K562 (cell line): ENCODE results near the gene FNBP1. TPM values are rescaled to one million over a fixed set of nuclear protein-coding genes. Genes with fewer than 3 reads are reported as not detected.

Experiments
- BCL6 ChIP-seq: fragments of 250-450 bp; sonication (Bioruptor Pico); IDR thresholded peaks from 2 replicates; pipeline ENCODE4 v1.4.0; 2020
- DIDO1 ChIP-seq: fragments of 450-650 bp; IDR thresholded peaks from 2 replicates; pipeline ENCODE4 v1.6.1; 2016; ENCODE audit warnings: low read depth, missing biosample characterization, missing genetic modification characterization
- DNMT1 ChIP-seq: fragments of 450-650 bp; IDR thresholded peaks from 2 replicates; pipeline ENCODE4 v1.6.1; 2016; ENCODE audit warnings: antibody characterized with exemption, mild to moderate bottlenecking
- IRF2 ChIP-seq: sonication (generic); formaldehyde crosslinking; IDR thresholded peaks from 2 replicates; pipeline ENCODE4 v1.8.1; 2022; ENCODE audit warnings: mild to moderate bottlenecking, missing genetic modification reagents
- KLF1 ChIP-seq: fragments of 450-650 bp; IDR thresholded peaks from 2 replicates; pipeline ENCODE4 v1.6.1; 2016; ENCODE audit warnings: missing genetic modification characterization, missing compliant biosample characterization
- KLF10 ChIP-seq: fragments of 250-450 bp; sonication (Bioruptor Pico); IDR thresholded peaks from 2 replicates; pipeline ENCODE4 v1.6.1; 2021; ENCODE audit warnings: matching md5 sums
- MIER1 ChIP-seq: fragments of 450-650 bp; IDR thresholded peaks from 2 replicates; pipeline ENCODE4 v1.6.1; 2016; ENCODE audit warnings: antibody characterized with exemption, mild to moderate bottlenecking, low read depth
- NEUROD1 ChIP-seq: fragments of 150-350 bp; IDR thresholded peaks from 2 replicates; pipeline ENCODE4 v1.6.1; 2014; ENCODE audit warnings: borderline replicate concordance, low read length, low read depth; ENCODE audit not compliant: partially characterized antibody
- TEAD1 ChIP-seq, 2 experiments: fragments of 450-650 bp in 1 of 2; sonication (generic) in 1 of 2; formaldehyde crosslinking; IDR thresholded peaks; 2 replicates each; pipeline versions ENCODE4 v1.4.0 to v1.8.0; 2020 to 2022; ENCODE audit warnings: mild to moderate bottlenecking in 2 of 2, missing genetic modification reagents in 1 of 2
- ZFP30 ChIP-seq: fragments of 250-450 bp; sonication (Bioruptor Pico); IDR thresholded peaks from 2 replicates; pipeline ENCODE4 v1.8.0; 2022; ENCODE audit warnings: moderate library complexity, mild to moderate bottlenecking, inconsistent platforms, borderline replicate concordance
- ZNF41 ChIP-seq: fragments of 250-450 bp; sonication (Bioruptor Pico); conservative IDR thresholded peaks from 2 replicates; pipeline ENCODE4 v1.4.0; 2020; ENCODE audit warnings: mild to moderate bottlenecking
- polyA plus RNA-seq, 8 experiments: library from polyadenylated mRNA; depleted of rRNA in 4 of 8; stranded (reverse) in 5 of 8; unstranded in 3 of 8; fragments of >200 nt; fragmentation: Nextera tagmentation in 2 of 8; fragmentation: Illumina TruSeq in 1 of 8; extraction: Ambion mirVana in 2 of 8; extraction: Trizol in 1 of 8; gene quantifications; 2 replicates each; pipeline versions ENCODE4 v1.2.1 to v1.2.3, GENCODE V29; 2011 to 2014; ENCODE audit warnings: inconsistent platforms in 1 of 8, missing spikeins in 1 of 8
- total RNA-seq, 7 experiments: library from RNA; depleted of rRNA in 6 of 7; stranded (reverse); fragments of >200 nt in 6 of 7; fragmentation: Illumina TruSeq in 2 of 7; extraction: Trizol in 2 of 7; gene quantifications; 2 replicates each; pipeline versions ENCODE4 v1.2.1 to v1.2.3, GENCODE V29; 2011 to 2021; ENCODE audit warnings: low replicate concordance in 1 of 7
- TF ChIP-seq, protein P1 (sequence below), 2 experiments: fragments of 450-650 bp in 1 of 2; sonication (generic) in 1 of 2; formaldehyde crosslinking in 1 of 2; IDR thresholded peaks; 2 replicates each; pipeline versions ENCODE4 v1.7.1 to v1.9.0; 2016 to 2022; ENCODE audit warnings: inconsistent platforms in 1 of 2, mild to moderate bottlenecking in 1 of 2, missing genetic modification reagents in 1 of 2
- TF ChIP-seq, protein P2 (sequence below): fragments of 250-450 bp; sonication (Bioruptor Pico); IDR thresholded peaks from 2 replicates; pipeline ENCODE4 v1.8.0; 2021; ENCODE audit warnings: mild to moderate bottlenecking, moderate library complexity
- TF ChIP-seq, protein P3 (sequence below), 3 experiments: fragments of 200-800 bp in 1 of 3; sonication (Bioruptor generic) in 1 of 3; sonication (generic) in 1 of 3; formaldehyde crosslinking in 1 of 3; IDR thresholded peaks; 2 replicates each; pipeline versions ENCODE4 v1.6.1 to v1.8.0; 2016 to 2022; ENCODE audit warnings: mild to moderate bottlenecking in 2 of 3, missing compliant biosample characterization in 2 of 3, missing genetic modification characterization in 2 of 3, missing genetic modification reagents in 1 of 3

FNBP1 gene
- total and polyA plus RNA-seq, 9 of the 15 experiments (the other 6 are each of a cell fraction or from before 2014, with no cell fraction given), result 1.8 to 14.9 (median 7.6) TPM

DNA sequence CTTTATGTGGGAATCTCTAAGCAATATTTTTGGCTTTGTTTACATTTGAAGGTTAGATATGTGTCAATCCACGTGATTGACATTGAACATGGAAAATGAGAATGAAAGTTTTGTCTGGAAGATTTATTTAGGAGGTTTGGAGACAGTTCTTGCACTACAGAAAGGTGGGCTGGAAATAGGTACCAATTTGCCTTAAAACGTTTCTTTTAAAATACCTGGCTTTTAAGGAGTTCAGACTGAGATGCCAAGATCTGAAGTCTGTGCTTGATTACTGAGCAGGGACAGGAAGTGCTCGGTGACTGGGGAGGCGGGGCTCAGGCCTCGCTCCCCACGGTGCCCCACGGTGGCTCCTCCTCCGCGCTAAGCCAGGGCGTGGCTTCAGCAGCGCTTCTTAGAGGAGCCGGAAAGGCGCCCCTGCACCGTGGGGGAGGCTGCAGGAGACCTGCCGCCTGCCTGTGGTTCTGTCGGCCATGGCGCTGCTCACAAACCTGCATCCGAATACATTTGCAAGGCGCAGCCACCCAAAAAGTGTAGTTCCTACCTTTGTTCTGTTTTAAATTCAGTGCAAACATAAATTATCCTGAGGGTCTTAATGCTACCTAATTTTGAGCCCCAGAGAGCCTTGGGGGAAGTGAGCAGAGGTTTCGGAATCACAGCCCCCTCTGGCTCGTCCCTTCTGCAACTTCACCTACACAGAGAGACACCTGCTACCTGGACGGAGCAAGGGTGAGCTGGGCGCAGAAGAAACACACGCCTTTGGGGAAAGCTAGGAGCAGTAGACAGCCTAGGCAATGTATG, 158.6 kb downstream of the FNBP1 start (continued):
- TF ChIP-seq ZFP30 (CRISPR knock-in tag) (0 out of 2 replicates have a peak, but pooled peaks have one; percentile 2), DIDO1 (no peak), MIER1 (no peak), ZNF41 (CRISPR knock-in tag) (peak; percentile 77; the same call in 1 of the 2 replicates), DNMT1 (no peak), TEAD1 (CRISPR knock-in tag; IDR thresholded peaks at IDR 0.05) (peak in 1 of 2 experiments; percentile 37; a peak in 1 of 4 replicates), BCL6 (CRISPR knock-in tag) (0 out of 2 replicates have a peak, but pooled peaks have one; percentile 11), IRF2 (CRISPR knock-in tag) (no peak), KLF1 (tag) (no peak), NEUROD1 (peak; percentile 60), KLF10 (CRISPR knock-in tag) (no peak)
- TF ChIP-seq, protein P1, sequence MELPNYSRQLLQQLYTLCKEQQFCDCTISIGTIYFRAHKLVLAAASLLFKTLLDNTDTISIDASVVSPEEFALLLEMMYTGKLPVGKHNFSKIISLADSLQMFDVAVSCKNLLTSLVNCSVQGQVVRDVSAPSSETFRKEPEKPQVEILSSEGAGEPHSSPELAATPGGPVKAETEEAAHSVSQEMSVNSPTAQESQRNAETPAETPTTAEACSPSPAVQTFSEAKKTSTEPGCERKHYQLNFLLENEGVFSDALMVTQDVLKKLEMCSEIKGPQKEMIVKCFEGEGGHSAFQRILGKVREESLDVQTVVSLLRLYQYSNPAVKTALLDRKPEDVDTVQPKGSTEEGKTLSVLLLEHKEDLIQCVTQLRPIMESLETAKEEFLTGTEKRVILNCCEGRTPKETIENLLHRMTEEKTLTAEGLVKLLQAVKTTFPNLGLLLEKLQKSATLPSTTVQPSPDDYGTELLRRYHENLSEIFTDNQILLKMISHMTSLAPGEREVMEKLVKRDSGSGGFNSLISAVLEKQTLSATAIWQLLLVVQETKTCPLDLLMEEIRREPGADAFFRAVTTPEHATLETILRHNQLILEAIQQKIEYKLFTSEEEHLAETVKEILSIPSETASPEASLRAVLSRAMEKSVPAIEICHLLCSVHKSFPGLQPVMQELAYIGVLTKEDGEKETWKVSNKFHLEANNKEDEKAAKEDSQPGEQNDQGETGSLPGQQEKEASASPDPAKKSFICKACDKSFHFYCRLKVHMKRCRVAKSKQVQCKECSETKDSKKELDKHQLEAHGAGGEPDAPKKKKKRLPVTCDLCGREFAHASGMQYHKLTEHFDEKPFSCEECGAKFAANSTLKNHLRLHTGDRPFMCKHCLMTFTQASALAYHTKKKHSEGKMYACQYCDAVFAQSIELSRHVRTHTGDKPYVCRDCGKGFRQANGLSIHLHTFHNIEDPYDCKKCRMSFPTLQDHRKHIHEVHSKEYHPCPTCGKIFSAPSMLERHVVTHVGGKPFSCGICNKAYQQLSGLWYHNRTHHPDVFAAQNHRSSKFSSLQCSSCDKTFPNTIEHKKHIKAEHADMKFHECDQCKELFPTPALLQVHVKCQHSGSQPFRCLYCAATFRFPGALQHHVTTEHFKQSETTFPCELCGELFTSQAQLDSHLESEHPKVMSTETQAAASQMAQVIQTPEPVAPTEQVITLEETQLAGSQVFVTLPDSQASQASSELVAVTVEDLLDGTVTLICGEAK (IDR thresholded peaks at IDR 0.05), result no peak
- TF ChIP-seq, protein P1 (CRISPR knock-in tag; IDR thresholded peaks at IDR 0.05), result no peak
- TF ChIP-seq, protein P2, sequence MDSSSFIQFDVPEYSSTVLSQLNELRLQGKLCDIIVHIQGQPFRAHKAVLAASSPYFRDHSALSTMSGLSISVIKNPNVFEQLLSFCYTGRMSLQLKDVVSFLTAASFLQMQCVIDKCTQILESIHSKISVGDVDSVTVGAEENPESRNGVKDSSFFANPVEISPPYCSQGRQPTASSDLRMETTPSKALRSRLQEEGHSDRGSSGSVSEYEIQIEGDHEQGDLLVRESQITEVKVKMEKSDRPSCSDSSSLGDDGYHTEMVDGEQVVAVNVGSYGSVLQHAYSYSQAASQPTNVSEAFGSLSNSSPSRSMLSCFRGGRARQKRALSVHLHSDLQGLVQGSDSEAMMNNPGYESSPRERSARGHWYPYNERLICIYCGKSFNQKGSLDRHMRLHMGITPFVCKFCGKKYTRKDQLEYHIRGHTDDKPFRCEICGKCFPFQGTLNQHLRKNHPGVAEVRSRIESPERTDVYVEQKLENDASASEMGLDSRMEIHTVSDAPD, result no peak
- TF ChIP-seq, protein P3, sequence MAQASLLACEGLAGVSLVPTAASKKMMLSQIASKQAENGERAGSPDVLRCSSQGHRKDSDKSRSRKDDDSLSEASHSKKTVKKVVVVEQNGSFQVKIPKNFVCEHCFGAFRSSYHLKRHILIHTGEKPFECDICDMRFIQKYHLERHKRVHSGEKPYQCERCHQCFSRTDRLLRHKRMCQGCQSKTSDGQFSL (CRISPR knock-in tag; IDR thresholded peaks at IDR 0.05), result no peak
- TF ChIP-seq, protein P3 (tag; IDR thresholded peaks at IDR 0.05), result no peak
